ENCODE results near the gene RNF19B. TPM values are rescaled to one million over a fixed set of nuclear protein-coding genes. Genes with fewer than 3 reads are reported as not detected.

RNF19B gene
- total and polyA plus RNA-seq, 2 of the 8 experiments (the other 6 are each of a cell fraction or from before 2014, with no cell fraction given), result 9.2 to 11.2 TPM

DNA sequence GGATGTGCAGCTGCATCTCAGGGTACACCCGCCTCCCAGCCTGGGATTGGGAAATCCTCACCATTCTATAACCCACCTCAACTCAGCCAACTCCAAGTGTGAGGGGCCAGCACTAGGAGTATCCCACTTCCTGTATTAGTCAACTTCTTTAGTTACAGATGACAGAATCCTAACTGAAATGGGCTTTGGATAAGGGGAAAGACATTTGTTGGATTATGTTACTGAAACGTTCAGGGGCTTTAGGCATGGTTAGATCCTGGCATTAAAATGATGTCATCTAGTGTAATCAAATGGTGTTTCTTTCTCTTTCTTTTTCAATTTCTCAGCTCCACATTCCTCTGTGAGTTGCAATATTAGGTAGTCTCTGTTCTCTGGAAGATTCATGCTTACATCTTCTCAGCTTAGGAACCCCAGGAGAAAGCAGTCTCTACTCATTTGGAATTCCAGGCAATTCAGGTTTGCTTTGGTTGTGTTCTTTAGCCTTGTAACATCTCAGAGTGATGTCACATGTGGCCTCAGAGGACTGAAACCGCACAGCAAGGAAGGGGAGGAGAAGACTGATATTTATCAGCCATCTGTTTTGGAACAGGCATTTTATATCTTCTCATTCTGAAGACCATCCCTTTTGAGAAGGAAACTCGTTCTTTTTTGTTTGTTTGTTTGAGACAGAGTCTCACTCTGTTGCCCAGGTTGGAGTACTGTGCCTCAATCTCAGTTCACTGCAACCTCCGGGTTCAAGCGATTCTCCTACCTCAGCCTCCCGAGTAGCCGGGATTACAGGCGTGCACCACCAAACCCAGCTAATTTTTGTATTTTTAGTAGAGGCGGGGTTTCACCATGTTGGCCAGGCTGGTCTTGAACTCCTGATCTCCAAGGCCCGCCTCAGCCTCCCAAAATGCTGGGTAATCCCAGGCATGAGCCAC lies 44.5 kb downstream of the RNF19B start:
- Histone ChIP-seq H2BK20ac (ENCODE audit: low read length) (no peak overlapping the region), H3K27me3 (replicated peaks in 1 of 4; ENCODE audit: control insufficient read depth in 3 of 4, extremely low read depth in 1 of 4, insufficient read depth in 3 of 4, low read length in 3 of 4) (peaks cover 6 to 25% (median 23%) of the 10 kb centered on the region in 4 experiments), H3K4me2 (ENCODE audit: insufficient read depth in 1 of 2, low read depth in 2 of 2, low read length in 2 of 2) (no peak overlapping the region), H4K5ac (ENCODE audit: insufficient read length, low read depth, low read length) (no peak overlapping the region), H2AFZ (ENCODE audit: low read length) (no peak overlapping the region), H3K23me2 (ENCODE audit: low read depth, low read length) (peaks cover 5% of the 10 kb centered on the region; the same call in 1 of the 2 replicates), H3K18ac (ENCODE audit: extremely low read depth, low read length) (no peak overlapping the region), H2BK5ac (ENCODE audit: low read depth, low read length) (no peak overlapping the region), H3K4me3 (ENCODE audit: extremely low read depth in 1 of 4, insufficient read depth in 2 of 4, low read depth in 3 of 4, low read length in 4 of 4) (no peak overlapping the region), H2BK15ac (ENCODE audit: low read length) (no peak overlapping the region), H3K9ac (replicated peaks in 1 of 4; ENCODE audit: extremely low read depth in 1 of 4, low read depth in 3 of 4, low read length in 3 of 4) (no peak overlapping the region), H2BK12ac (ENCODE audit: low read depth, low read length) (no peak overlapping the region), H4K20me1 (replicated peaks in 1 of 2; ENCODE audit: control insufficient read depth in 1 of 2, insufficient read depth in 2 of 2, low read length in 2 of 2) (no peaks in the 10 kb centered on the region), H3K14ac (ENCODE audit: insufficient read length) (no peak overlapping the region), H3K56ac (replicated peaks; ENCODE audit: insufficient read length, low read depth, low read length) (no peak overlapping the region), H4K8ac (ENCODE audit: extremely low read depth, insufficient read depth, low read length) (no peak overlapping the region), H3K36me3 (ENCODE audit: control insufficient read depth in 2 of 4, insufficient read depth in 4 of 4, low read length in 3 of 4) (no peaks in the 10 kb centered on the region), H3K79me2 (ENCODE audit: control insufficient read depth in 1 of 2, insufficient read depth in 2 of 2, low read length in 2 of 2) (no peaks in the 10 kb centered on the region), H2AK5ac (ENCODE audit: low read depth, low read length) (no peak overlapping the region), H2BK120ac (replicated peaks; ENCODE audit: low read depth, low read length) (no peak overlapping the region), H3K27ac (ENCODE audit: low read depth, low read length) (no peak overlapping the region), H3K4me1 (replicated peaks in 1 of 4; ENCODE audit: control insufficient read depth in 3 of 4, insufficient read depth in 4 of 4, low read length in 3 of 4) (peaks cover 0 to 4% (median 1%) of the 10 kb centered on the region in 4 experiments; a peak in 2 of 7 replicates), H3K23ac (ENCODE audit: insufficient read length) (no peak overlapping the region), H3K4ac (replicated peaks; ENCODE audit: insufficient read length, low read depth, low read length) (no peak overlapping the region), H3K79me1 (ENCODE audit: low read depth, low read length) (no peaks in the 10 kb centered on the region), H3K9me3 (ENCODE audit: insufficient read depth in 2 of 2, low read depth in 1 of 2, low read length in 1 of 2) (no peaks in the 10 kb centered on the region), H4K91ac (replicated peaks; ENCODE audit: insufficient read length, low read length) (no peak overlapping the region)
- ChIA-PET POLR2A (ENCODE audit: partially characterized antibody) (interaction anchor here (1.5 kb wide), 1 partner anchor 13 kb away, joined by 3 read pairs; no protein-coding TSS in a partner anchor), CTCF (ENCODE audit: partially characterized antibody) (interaction anchor here (1.0 to 4.3 kb wide), 6 partner anchors 13 to 135 kb away, joined by 3 to 24 read pairs (median 8); no protein-coding TSS in a partner anchor)
- 94% methylated on average over 11 of the region's 11 CpGs; no CpG with 5 or more reads in 1 of the 2 experiments for WGBS, 2 experiments (ENCODE audit: extremely low coverage in 1 of 2, insufficient coverage in 1 of 2, insufficient read length in 1 of 2, insufficient replicate concordance in 2 of 2, low coverage in 1 of 2, low lambda C conversion rate in 2 of 2, missing lambda C conversion rate in 1 of 2)
- DNase-seq (ENCODE audit: low read depth in 1 of 2, low spot score in 2 of 2), result no peak
- TF ChIP-seq RAD21 (IDR thresholded peaks at IDR 0.05 in 1 of 2, conservative IDR thresholded peaks at IDR 0.05 in 1 of 2; ENCODE audit: low read depth in 2 of 2, low read length in 2 of 2), result no peak
- TF ChIP-seq KDM5A (IDR thresholded peaks at IDR 0.05; ENCODE audit: low read length), result no peak
- TF ChIP-seq EGR1 (IDR thresholded peaks at IDR 0.05; ENCODE audit: borderline replicate concordance, low read depth, low read length), result no peak
- TF ChIP-seq SIRT6 (IDR thresholded peaks at IDR 0.05; ENCODE audit: low read length), result no peak
- no peak for TF ChIP-seq TEAD4 (IDR thresholded peaks at IDR 0.05; ENCODE audit: low read depth, low read length)
- TF ChIP-seq HDAC2 (IDR thresholded peaks at IDR 0.05; ENCODE audit: borderline replicate concordance in 1 of 2, low read depth in 2 of 2, low read length in 2 of 2), result no peak
- TF ChIP-seq NANOG (IDR thresholded peaks at IDR 0.05; ENCODE audit: insufficient read depth, low read depth, low read length, poor library complexity, severe bottlenecking), result no peak
- TF ChIP-seq TAF7 (optimal IDR thresholded peaks at IDR 0.05; ENCODE audit: borderline replicate concordance, low read depth, low read length), result no peak
- no peak for TF ChIP-seq YY1 (IDR thresholded peaks at IDR 0.05; ENCODE audit: low read depth, low read length)
- no peak for TF ChIP-seq BRCA1 (IDR thresholded peaks at IDR 0.05; ENCODE audit: low read depth, low read length)
- TF ChIP-seq RNF2 (IDR thresholded peaks at IDR 0.05; ENCODE audit: borderline replicate concordance, low read depth, low read length, missing control alignments, poor library complexity, severe bottlenecking), result no peak
- FAIRE-seq, result no peak
